Stomach (tissue), 9 donors: ENCODE results near the gene METAP1. TPM values are rescaled to one million over a fixed set of nuclear protein-coding genes. Genes with fewer than 3 reads are reported as not detected.

Source experiments
- DNase-seq, 2 donors: peaks; one replicate each; pipeline versions ENCODE4 v3.0.0 to v3.0.0-alpha.2; 2013 to 2019
- H3K27ac ChIP-seq, 5 donors: fragments of 200-600 bp in 4 of 5; sonication (generic) in 4 of 5; one replicate each; pipeline ENCODE4 v1.5.1; 2013 to 2019; ENCODE audit warnings: mild to moderate bottlenecking in 1 of 5, moderate library complexity in 1 of 5
- H3K27me3 ChIP-seq, 3 donors: fragments of 200-600 bp; sonication (generic); one replicate each; pipeline ENCODE4 v1.5.1; 2017 to 2019; ENCODE audit warnings: mixed run types in 1 of 3
- H3K36me3 ChIP-seq, 4 donors: fragments of 200-600 bp; sonication (generic); 1 replicate in 3 of 4; 2 replicates in 1 of 4; pipeline ENCODE4 v1.5.1; 2016 to 2019
- H3K4me1 ChIP-seq, 4 donors: fragments of 200-600 bp; sonication (generic); one replicate each; pipeline ENCODE4 v1.5.1; 2016 to 2019
- H3K4me3 ChIP-seq, 4 donors: fragments of 200-600 bp; sonication (generic) in 3 of 4; one replicate each; pipeline ENCODE4 v1.5.1; 2016 to 2019; ENCODE audit warnings: mild to moderate bottlenecking in 1 of 4
- H3K9me3 ChIP-seq, 4 donors: fragments of 200-600 bp; sonication (generic); one replicate each; pipeline ENCODE4 v1.5.1; 2016 to 2019
- EP300 ChIP-seq: sonication (generic); formaldehyde crosslinking; IDR thresholded peaks from one replicate; pipeline ENCODE4 v1.6.1; 2017; ENCODE audit warnings: antibody characterized with exemption
- POLR2A ChIP-seq, 4 donors: fragments of 450-650 bp; IDR thresholded peaks; one replicate each; pipeline ENCODE4 v1.6.1; 2016; ENCODE audit warnings: antibody characterized with exemption in 4 of 4, control low read depth in 2 of 4, mild to moderate bottlenecking in 1 of 4, moderate library complexity in 1 of 4
- POLR2AphosphoS5 ChIP-seq, 3 donors: sonication (generic); formaldehyde crosslinking; IDR thresholded peaks; one replicate each; pipeline ENCODE4 v1.6.1; 2016; ENCODE audit warnings: antibody characterized with exemption in 3 of 3
- WGBS, 5 donors: extraction: QIAGEN DNeasy Blood & Tissue Kit in 3 of 5; methylation state at CpG; one replicate each; pipeline versions ENCODE4 v1.1.5 to v1.1.7; 2013 to 2018; 5-methylcytosine and 5-hydroxymethylcytosine counted together
- intact Hi-C: fragments of 100-400 bp; cut with DNase I; formaldehyde crosslinking; loops from one replicate; pipeline ENCODE4 v1.15.1; 2023; ENCODE audit warnings: low total_unique reads
- polyA plus RNA-seq, 3 donors: library from polyadenylated mRNA; stranded (reverse); fragments of 200-250 nt; gene quantifications; one replicate each; pipeline ENCODE4 v1.2.3, GENCODE V29; 2013
- total RNA-seq, 5 donors: library from RNA; depleted of rRNA; stranded (reverse); fragments of >200 nt; gene quantifications; one replicate each; pipeline versions ENCODE4 v1.1.0 to v1.2.3, GENCODE V29; 2014 to 2016
- TF ChIP-seq, protein P1 (sequence below), 7 experiments: fragments of 450-650 bp in 4 of 7; fragments of 200-600 bp in 3 of 7; sonication (generic) in 3 of 7; IDR thresholded peaks; one replicate each; pipeline ENCODE4 v1.5.1; 2016 to 2019; ENCODE audit warnings: antibody characterized with exemption in 7 of 7, control low read depth in 2 of 7, mild to moderate bottlenecking in 1 of 7
- donor health status: healthy with polysubstance abuse.
- donor health status: Bipolar disorder and iron deficiency.
- donor health status: healthy.

Gene METAP1
- total and polyA plus RNA-seq, 8 donors = 1.8 to 64.3 (median 32.3) TPM

DNA sequence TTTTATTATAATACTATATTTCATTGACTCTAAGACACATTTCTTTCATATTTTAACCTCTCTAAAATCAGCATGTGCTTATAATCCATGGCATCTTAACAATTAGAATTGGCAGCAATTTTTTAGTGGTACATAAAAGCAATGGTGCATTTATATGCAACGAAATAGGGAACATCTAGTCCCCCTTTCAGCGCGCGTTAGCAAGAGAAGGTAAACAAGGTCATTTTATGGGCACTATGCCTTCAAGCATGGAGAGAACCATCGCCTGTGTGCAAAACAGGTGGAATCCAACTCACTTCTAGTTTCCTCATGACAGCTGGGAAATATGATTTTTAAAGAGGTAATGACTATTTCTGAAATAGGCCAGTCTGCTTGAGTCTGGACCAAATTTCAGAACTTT lies 86.7 kb downstream of the METAP1 start:
- peaks cover 48 to 86% (median 84%) of the 10 kb centered on the region in 4 donors for H3K36me3 ChIP-seq
- H3K4me1 ChIP-seq = peaks cover 3 to 67% (median 33%) of the 10 kb centered on the region in 4 donors
- TF ChIP-seq EP300 (no peak), POLR2A (IDR thresholded peaks at IDR 0.05) (no peak), POLR2AphosphoS5 (IDR thresholded peaks at IDR 0.05) (no peak)
- TF ChIP-seq, protein P1, sequence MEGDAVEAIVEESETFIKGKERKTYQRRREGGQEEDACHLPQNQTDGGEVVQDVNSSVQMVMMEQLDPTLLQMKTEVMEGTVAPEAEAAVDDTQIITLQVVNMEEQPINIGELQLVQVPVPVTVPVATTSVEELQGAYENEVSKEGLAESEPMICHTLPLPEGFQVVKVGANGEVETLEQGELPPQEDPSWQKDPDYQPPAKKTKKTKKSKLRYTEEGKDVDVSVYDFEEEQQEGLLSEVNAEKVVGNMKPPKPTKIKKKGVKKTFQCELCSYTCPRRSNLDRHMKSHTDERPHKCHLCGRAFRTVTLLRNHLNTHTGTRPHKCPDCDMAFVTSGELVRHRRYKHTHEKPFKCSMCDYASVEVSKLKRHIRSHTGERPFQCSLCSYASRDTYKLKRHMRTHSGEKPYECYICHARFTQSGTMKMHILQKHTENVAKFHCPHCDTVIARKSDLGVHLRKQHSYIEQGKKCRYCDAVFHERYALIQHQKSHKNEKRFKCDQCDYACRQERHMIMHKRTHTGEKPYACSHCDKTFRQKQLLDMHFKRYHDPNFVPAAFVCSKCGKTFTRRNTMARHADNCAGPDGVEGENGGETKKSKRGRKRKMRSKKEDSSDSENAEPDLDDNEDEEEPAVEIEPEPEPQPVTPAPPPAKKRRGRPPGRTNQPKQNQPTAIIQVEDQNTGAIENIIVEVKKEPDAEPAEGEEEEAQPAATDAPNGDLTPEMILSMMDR (IDR thresholded peaks at IDR 0.05) = no peak
- WGBS, 5 donors = 76 to 91% (median 85%) methylated on average over 5 of the region's 5 CpGs
- H3K27ac ChIP-seq = no peak overlapping the region
- intact Hi-C loops = no loop called here
- no peaks in the 10 kb centered on the region for H3K9me3 ChIP-seq
- no peak for DNase-seq
- H3K4me3 ChIP-seq = no peak overlapping the region
- H3K27me3 ChIP-seq = no peaks in the 10 kb centered on the region

DNA sequence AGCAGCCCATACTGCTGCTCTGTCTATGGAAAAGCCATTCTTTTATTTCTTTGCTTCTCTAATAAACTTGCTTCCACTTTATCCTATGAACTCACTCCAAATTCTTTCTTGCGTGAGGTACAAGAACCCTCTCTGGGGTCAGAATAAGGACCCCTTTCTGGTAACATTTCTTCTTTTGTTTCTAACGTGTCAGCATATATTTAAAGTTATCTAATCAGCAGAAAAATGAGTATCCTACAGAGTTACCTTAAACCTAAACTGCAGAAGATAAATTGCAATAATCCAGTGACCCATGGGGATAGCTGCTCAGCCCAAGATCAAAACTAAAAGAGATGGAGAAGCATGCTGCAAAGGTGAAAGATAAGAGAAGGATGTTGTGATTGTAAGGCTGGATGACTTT lies 89.1 kb downstream of the METAP1 start:
- Histone ChIP-seq H3K27me3 (no peaks in the 10 kb centered on the region), H3K4me1 (peaks cover 11 to 68% (median 41%) of the 10 kb centered on the region in 4 donors), H3K9me3 (no peaks in the 10 kb centered on the region), H3K27ac (no peak overlapping the region), H3K4me3 (no peak overlapping the region), H3K36me3 (peaks cover 45 to 62% (median 60%) of the 10 kb centered on the region in 4 donors)
- no peak for DNase-seq
- intact Hi-C loops = no loop called here
- no peak for TF ChIP-seq POLR2A (IDR thresholded peaks at IDR 0.05)
- TF ChIP-seq, protein P1 (IDR thresholded peaks at IDR 0.05) = no peak
- no peak for TF ChIP-seq POLR2AphosphoS5 (IDR thresholded peaks at IDR 0.05)
- TF ChIP-seq EP300 = no peak
- WGBS, 5 donors = 81 to 93% (median 87%) methylated on average over 2 of the region's 2 CpGs

DNA sequence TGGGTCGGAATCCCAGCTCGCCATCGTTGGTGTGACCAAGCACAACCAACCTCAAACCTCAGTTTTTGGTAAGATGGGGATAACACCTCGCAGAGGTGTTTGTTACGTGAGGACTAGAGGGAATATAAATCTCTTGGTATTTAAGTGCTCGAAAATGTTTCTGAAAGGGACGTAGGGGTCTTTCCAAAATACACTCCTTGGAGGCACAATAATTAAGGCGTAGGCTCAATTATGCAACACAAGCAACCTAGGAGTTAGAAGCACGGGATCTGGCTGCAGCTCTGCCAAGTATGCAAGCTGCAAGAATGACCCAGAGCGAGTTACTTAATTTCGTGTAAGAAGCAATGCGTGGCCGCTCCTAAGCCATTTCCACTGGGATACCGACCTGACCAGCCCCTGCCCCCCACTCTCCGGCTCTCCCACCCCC lies 92.5 kb downstream of the METAP1 start:
- 1 to 2% (median 1%) methylated on average over 10 to 15 of the region's 15 CpGs for WGBS, 5 donors
- Histone ChIP-seq H3K4me1 (peaks cover 11 to 60% (median 41%) of the 10 kb centered on the region in 4 donors), H3K9me3 (no peaks in the 10 kb centered on the region), H3K36me3 (peaks cover 20 to 27% (median 26%) of the 10 kb centered on the region in 4 donors), H3K27me3 (no peaks in the 10 kb centered on the region), H3K27ac (peak overlapping the region; percentile 90 to 98 (median 97)), H3K4me3 (peak overlapping the region; percentile 72 to 83 (median 75))
- intact Hi-C loops = no loop called here
- DNase-seq = peak; percentile 69 to 81
- TF ChIP-seq POLR2AphosphoS5 (IDR thresholded peaks at IDR 0.05) (peak in 2 of 3 donors; percentile 43 to 48), EP300 (no peak)

GRCh38 chr4:99088481-99089365 lies 93.2 kb downstream of the METAP1 start, which contains the start of gene ADH5:
ADH5 (minus strand) TSS chr4:99088788; CDS start chr4:99088700, 88 bp downstream.
- TF ChIP-seq POLR2AphosphoS5 (IDR thresholded peaks at IDR 0.05) (peak; percentile 85 to 95 (median 94)), POLR2A (IDR thresholded peaks at IDR 0.05) (peak in 2 of 4 donors; percentile 12 to 59), EP300 (no peak)
- TF ChIP-seq, protein P1 (IDR thresholded peaks at IDR 0.05) = no peak
- peak; percentile 88 to 97 for DNase-seq
- 0 to 1% (median 1%) methylated on average over 10 to 53 of the region's 53 CpGs for WGBS, 5 donors
- intact Hi-C loops = no loop called here
- Histone ChIP-seq H3K36me3 (peaks cover 17 to 21% (median 20%) of the 10 kb centered on the region in 4 donors), H3K27me3 (no peaks in the 10 kb centered on the region), H3K27ac (peak within 1 kb of the TSS; percentile 90 to 98 (median 97)), H3K4me3 (peak within 1 kb of the TSS; percentile 72 to 83 (median 75)), H3K4me1 (peaks cover 11 to 57% (median 40%) of the 10 kb centered on the region in 4 donors), H3K9me3 (no peaks in the 10 kb centered on the region)
